ENCODE results near the gene DYRK1B. TPM values are rescaled to one million over a fixed set of nuclear protein-coding genes. Genes with fewer than 3 reads are reported as not detected.
"Not testable (repeated sequence)": the region's sequence is repeated elsewhere in the genome, so short reads cannot be mapped to it uniquely, and the experiment has no call there.

The DYRK1B gene
- total RNA-seq, 2 experiments from 2014 or later, result 13.8 to 14.2 TPM

DNA sequence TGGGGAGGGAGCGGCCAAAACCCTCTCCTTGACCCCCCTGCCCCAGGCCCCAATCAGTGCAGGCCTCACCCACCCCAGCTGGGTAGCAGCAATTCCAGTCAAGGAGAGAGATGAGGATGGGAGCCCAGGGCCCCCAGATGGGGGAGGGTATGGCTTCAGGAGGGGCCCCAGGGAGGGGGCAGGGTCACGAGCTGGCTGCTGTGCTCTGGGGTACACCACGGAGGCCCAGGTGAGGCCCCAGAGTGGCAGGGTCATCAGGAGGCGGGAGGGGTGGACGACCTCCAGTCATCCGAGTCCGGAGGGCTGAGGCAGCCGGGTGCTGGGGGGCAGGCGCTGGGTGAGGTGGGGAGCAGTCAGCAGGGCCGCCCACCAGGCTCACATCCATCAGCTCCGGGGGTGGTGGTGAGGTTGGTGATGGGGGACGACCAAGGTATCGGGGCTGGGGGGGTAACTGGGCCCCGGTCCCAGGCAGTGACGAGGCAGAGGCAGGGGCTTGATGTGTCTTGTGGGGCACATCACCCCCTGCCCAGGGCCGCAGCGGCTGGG, 8.4 kb downstream of the DYRK1B start:
- Mint-ChIP-seq H3K36me3 (ENCODE audit: low read depth) (peaks cover 22% of the 10 kb centered on the region), H3K9me3 (no peaks in the 10 kb centered on the region), H3K27me3 (no peaks in the 10 kb centered on the region), H3K27ac (no peak overlapping the region), H3K4me3 (no peak overlapping the region), H3K4me1 (peaks cover 13% of the 10 kb centered on the region)
- ChIA-PET CTCF (interaction anchor here (1.4 kb wide), 1 partner anchor 18 kb away, joined by 5 read pairs; no protein-coding TSS in a partner anchor), POLR2A (interaction anchor here (1.3 to 2.5 kb wide), 3 partner anchors 8 to 171 kb away, joined by 3 to 15 read pairs (median 7); partner anchors contain the start of genes DYRK1B and ZNF546)
- no peak for DNase-seq

DNA sequence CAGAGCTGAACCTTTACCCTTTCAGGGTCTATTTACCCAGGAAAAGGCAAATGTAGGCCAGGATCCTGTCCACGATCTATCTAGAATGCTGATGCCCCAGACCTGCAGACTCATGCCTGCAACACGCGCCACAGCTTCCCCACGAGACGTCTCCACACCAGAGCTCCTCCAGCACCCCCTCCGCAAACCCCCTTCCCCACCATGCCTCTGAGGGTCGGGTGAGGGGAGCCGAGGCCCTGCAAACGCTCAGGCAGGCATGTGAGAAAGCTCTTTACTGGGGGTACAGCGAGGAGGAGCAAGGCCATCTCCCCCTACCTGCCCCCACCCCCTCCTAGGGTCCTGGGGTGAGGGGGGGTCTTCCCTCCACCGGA, 8.9 kb downstream of the DYRK1B start:
- peaks cover 17% of the 10 kb centered on the region for H3K36me3 Mint-ChIP-seq (ENCODE audit: low read depth)
- no peaks in the 10 kb centered on the region for H3K27me3 Mint-ChIP-seq
- H3K27ac Mint-ChIP-seq, result no peak overlapping the region
- H3K4me1 Mint-ChIP-seq, result peaks cover 13% of the 10 kb centered on the region
- POLR2A ChIA-PET, result interaction anchor here (0.8 to 2.5 kb wide), 5 partner anchors 9 to 172 kb away, joined by 3 to 15 read pairs (median 4); partner anchors contain the start of genes DYRK1B, PSMC4 and ZNF546
- DNase-seq, result no peak
- H3K9me3 Mint-ChIP-seq, result no peaks in the 10 kb centered on the region
- no peak overlapping the region for H3K4me3 Mint-ChIP-seq
- CTCF ChIA-PET, result interaction anchor here (1.4 kb wide), 1 partner anchor 19 kb away, joined by 5 read pairs; no protein-coding TSS in a partner anchor

GRCh38 chr19:39824143-39825092, 9.5 kb downstream of the DYRK1B start:
- H3K27ac Mint-ChIP-seq, result no peak overlapping the region
- no peaks in the 10 kb centered on the region for H3K9me3 Mint-ChIP-seq
- H3K27me3 Mint-ChIP-seq, result no peaks in the 10 kb centered on the region
- CTCF ChIA-PET, result interaction anchor here (1.4 kb wide), 1 partner anchor 19 kb away, joined by 5 read pairs; no protein-coding TSS in a partner anchor
- POLR2A ChIA-PET, result interaction anchor here (0.8 to 2.5 kb wide), 5 partner anchors 9 to 172 kb away, joined by 3 to 15 read pairs (median 4); partner anchors contain the start of genes DYRK1B, PSMC4 and ZNF546
- peak; percentile 91 for DNase-seq
- peaks cover 10% of the 10 kb centered on the region for H3K36me3 Mint-ChIP-seq (ENCODE audit: low read depth)
- H3K4me3 Mint-ChIP-seq, result no peak overlapping the region
- peaks cover 10% of the 10 kb centered on the region for H3K4me1 Mint-ChIP-seq

DNA sequence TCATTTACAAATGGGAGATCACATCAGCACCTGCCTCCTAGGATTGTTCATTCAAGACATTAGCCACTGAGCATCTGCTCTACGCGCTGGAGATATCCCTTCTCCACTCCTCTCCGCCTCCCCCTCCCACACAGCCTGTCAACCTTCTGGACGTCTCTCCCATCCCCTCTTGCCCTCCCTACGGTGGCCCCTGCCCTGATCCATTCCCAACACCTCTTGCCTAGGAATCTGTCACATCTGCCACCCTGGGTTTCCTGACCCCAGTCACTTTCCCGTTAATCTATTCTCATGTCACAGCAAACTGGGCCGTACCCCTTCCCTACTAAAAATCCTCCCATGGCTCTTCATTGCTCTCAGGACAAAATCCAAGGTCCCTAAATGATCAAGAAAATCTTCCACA, 10.3 kb downstream of the DYRK1B start:
- no peak for DNase-seq
- ChIA-PET POLR2A (interaction anchor here (2.5 kb wide), 1 partner anchor 10 kb away, joined by 15 read pairs; the partner anchor contains the start of gene DYRK1B), CTCF (no interaction called here)
- Mint-ChIP-seq H3K9me3 (no peaks in the 10 kb centered on the region), H3K27ac (no peak overlapping the region), H3K4me1 (peaks cover 6% of the 10 kb centered on the region), H3K4me3 (no peak overlapping the region), H3K36me3 (ENCODE audit: low read depth) (peaks cover 5% of the 10 kb centered on the region), H3K27me3 (no peaks in the 10 kb centered on the region)

DNA sequence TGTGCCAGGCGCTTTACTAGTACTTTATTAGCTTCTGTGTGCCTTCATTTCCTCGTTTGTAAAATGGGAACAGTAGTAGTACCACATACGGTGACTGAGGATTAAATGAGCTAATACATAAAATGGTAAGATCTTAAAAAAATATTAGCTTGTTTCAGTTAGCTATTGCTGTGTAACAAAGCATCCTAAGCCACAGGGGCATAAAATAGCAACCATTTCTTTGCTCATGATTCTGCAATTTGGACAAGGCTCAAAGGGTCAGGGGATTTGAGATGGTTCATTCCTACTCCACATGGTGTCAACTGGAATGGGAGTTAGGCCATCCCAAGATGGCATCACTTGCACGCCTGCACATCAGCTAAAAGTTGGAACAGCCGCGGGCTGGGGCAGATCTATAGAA, 13.3 kb downstream of the DYRK1B start:
- no peaks in the 10 kb centered on the region for H3K4me1 Mint-ChIP-seq
- H3K4me3 Mint-ChIP-seq, result no peak overlapping the region
- CTCF ChIA-PET, result interaction anchor here (0.8 to 1.5 kb wide), 4 partner anchors 15 to 150 kb away, joined by 3 to 5 read pairs (median 4); partner anchors contain the start of gene PSMC4
- no peak for DNase-seq
- POLR2A ChIA-PET, result no interaction called here
- H3K9me3 Mint-ChIP-seq, result no peaks in the 10 kb centered on the region
- no peak overlapping the region for H3K27ac Mint-ChIP-seq
- no peaks in the 10 kb centered on the region for H3K36me3 Mint-ChIP-seq (ENCODE audit: low read depth)
- no peaks in the 10 kb centered on the region for H3K27me3 Mint-ChIP-seq

- H3K4me3 Mint-ChIP-seq, result no peak overlapping the region
- CTCF ChIA-PET, result interaction anchor here (0.8 to 1.1 kb wide), 2 partner anchors 24 to 27 kb away, joined by 3 to 4 read pairs; no protein-coding TSS in a partner anchor
Measured at GRCh38 chr19:39819786-39820185, 14.2 kb downstream of the DYRK1B start.

DNA sequence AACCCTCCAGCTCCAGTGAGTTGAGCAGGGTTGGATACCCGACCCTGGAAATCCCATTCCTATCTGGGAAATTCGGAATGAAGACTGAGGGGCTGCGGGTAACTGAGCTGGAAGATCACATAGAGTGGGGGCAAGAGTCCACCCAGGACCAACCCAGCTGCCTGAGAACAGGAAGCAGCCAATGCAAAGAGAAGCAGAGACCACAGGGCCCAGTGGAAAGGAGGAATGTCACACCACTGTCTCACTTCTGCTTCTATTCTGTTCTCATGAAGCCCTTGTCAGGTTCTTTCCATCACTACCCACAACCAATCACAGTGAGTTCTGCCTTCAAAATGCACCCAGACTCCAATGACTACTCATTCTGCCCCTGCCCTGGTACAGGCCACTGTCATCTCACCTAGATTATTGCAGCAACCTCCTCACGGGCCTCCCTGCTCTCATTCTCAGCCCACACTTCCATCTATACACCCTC, 15.3 kb downstream of the DYRK1B start:
- no peak for DNase-seq

More at GRCh38 chr19:39819786-39820185, 14.2 kb downstream of the DYRK1B start:
- Mint-ChIP-seq H3K36me3 (ENCODE audit: low read depth) (no peaks in the 10 kb centered on the region), H3K9me3 (no peaks in the 10 kb centered on the region), H3K4me1 (no peaks in the 10 kb centered on the region), H3K27ac (no peak overlapping the region), H3K27me3 (no peaks in the 10 kb centered on the region)
- POLR2A ChIA-PET, result interaction anchor here (0.9 kb wide), 1 partner anchor 26 kb away, joined by 3 read pairs; the partner anchor contains the start of gene FBL
- no peak for DNase-seq

GRCh38 chr19:39817888-39818561, 15.9 kb downstream of the DYRK1B start:
- Mint-ChIP-seq H3K4me1 (no peaks in the 10 kb centered on the region), H3K36me3 (ENCODE audit: low read depth) (no peaks in the 10 kb centered on the region), H3K27me3 (no peaks in the 10 kb centered on the region), H3K9me3 (no peaks in the 10 kb centered on the region), H3K27ac (no peak overlapping the region), H3K4me3 (no peak overlapping the region)
- ChIA-PET CTCF (no interaction called here), POLR2A (no interaction called here)
- DNase-seq, result no peak

More for the DNA sequence above, 15.3 kb downstream of the DYRK1B start:
- ChIA-PET CTCF (no interaction called here), POLR2A (interaction anchor here (0.9 kb wide), 1 partner anchor 28 kb away, joined by 3 read pairs; the partner anchor contains the start of gene FBL)
- H3K27ac Mint-ChIP-seq, result no peak overlapping the region
- no peaks in the 10 kb centered on the region for H3K9me3 Mint-ChIP-seq
- H3K4me3 Mint-ChIP-seq, result no peak overlapping the region
- no peaks in the 10 kb centered on the region for H3K4me1 Mint-ChIP-seq
- no peaks in the 10 kb centered on the region for H3K36me3 Mint-ChIP-seq (ENCODE audit: low read depth)
- H3K27me3 Mint-ChIP-seq, result no peaks in the 10 kb centered on the region

DNA sequence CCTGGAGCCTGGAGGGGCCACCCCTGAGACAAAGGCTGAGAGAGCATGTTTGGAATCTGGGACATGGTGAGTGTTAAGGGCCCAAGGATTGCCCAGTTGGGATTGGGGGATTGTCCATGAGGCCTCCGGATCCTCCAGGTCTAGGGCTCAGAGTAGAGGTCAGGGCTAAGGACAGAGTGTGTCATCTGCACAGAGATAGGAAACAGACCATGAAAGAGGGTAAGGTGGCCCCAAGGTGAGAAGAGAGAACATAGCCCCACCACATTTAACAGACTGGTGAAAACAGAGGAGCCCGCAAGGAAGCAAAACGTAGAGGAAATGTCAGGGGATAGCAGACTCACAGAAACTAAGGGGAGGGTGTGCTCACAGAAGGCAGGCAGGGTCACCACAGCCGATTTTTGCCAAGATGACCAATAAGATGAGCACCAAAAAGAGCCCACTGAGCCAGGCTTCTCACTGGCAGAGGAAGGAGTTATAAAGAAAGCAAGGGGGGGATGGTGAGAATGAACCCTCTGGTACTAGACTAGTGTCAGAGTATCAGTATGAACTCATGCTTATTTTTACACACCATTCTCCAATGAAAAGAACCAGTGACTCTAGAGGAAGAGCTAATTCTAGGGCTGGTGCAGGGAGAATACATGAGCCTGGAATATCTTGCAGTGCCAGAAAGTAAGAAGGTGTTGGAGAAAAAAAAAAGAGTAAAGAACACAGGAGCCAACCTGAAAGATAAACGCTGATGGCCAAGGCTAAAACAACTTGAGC, 17.5 kb downstream of the DYRK1B start:
- no peak for DNase-seq
- H3K27ac Mint-ChIP-seq, result no peak overlapping the region
- H3K9me3 Mint-ChIP-seq, result no peaks in the 10 kb centered on the region
- POLR2A ChIA-PET, result no interaction called here
- H3K27me3 Mint-ChIP-seq, result no peaks in the 10 kb centered on the region
- CTCF ChIA-PET, result no interaction called here
- H3K36me3 Mint-ChIP-seq (ENCODE audit: low read depth), result no peaks in the 10 kb centered on the region
- H3K4me3 Mint-ChIP-seq, result no peak overlapping the region
- no peaks in the 10 kb centered on the region for H3K4me1 Mint-ChIP-seq

DNA sequence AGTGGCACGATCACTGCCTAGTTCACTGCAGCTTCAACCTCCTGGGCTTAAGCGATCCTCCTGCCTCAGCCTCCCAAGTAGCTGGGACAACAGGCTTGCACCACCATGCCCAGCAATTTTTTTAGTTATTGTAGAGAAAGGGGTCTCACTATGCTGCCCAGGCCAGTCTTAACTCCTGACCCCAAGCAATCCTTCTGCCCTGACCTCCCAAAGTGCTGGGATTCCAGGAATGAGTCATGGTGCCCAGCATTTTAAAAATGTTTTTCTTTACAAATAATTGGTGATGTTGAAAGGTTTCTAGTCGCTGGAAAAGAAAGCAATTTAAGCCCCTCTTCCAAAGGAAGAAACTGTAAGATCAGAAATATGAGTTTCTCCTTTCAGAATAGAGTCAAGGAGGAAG, 19.4 kb downstream of the DYRK1B start:
- Mint-ChIP-seq H3K9me3 (no peaks in the 10 kb centered on the region), H3K4me1 (no peaks in the 10 kb centered on the region), H3K36me3 (ENCODE audit: low read depth) (no peaks in the 10 kb centered on the region), H3K4me3 (no peak overlapping the region), H3K27ac (no peak overlapping the region), H3K27me3 (no peaks in the 10 kb centered on the region)
- DNase-seq, result no peak
- ChIA-PET POLR2A (no interaction called here), CTCF (interaction anchor here (1.3 kb wide), 1 partner anchor 22 kb away, joined by 5 read pairs; no protein-coding TSS in a partner anchor)

- H3K9me3 Mint-ChIP-seq; H3K36me3 Mint-ChIP-seq (ENCODE audit: low read depth); H3K4me3 Mint-ChIP-seq; H3K27me3 Mint-ChIP-seq; POLR2A ChIA-PET; DNase-seq; H3K4me1 Mint-ChIP-seq; H3K27ac Mint-ChIP-seq: not testable (repeated sequence)
- CTCF ChIA-PET, result interaction anchor here (1.3 kb wide), 1 partner anchor 21 kb away, joined by 5 read pairs; no protein-coding TSS in a partner anchor
Measured at GRCh38 chr19:39814111-39814510, 19.9 kb downstream of the DYRK1B start.
